Eye (tissue), 1 donor: Measurements from ENCODE around the gene COL15A1.
"Not testable (repeated sequence)": the region's sequence is repeated elsewhere in the genome, so short reads cannot be mapped to it uniquely, and the experiment has no call there.

Experiments used
- DNase-seq: peaks from one replicate; pipeline ENCODE4 v3.0.0-alpha.2; 2015

The COL15A1 gene

DNA sequence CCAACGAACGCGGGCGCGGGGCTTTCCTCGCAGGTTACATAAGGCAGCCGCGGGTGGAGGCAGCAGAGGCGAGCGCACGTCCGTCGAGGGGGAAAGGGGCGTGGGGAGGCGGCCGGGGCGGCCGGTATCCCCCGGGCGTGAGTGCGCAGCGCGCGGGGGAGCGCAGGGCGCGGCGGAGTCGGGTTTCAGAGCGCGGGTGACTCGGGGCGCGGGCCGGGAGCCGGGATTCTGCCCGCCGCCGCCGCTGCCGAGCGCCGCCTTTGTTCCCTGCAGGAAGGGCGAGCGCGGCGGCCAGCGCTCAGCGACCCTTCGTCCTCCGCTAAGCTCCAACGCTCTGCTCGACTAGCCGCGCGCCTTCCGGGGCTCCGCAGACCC lies at the start of gene COL15A1:
Gene COL15A1 (plus strand): TSS at position 226 of the 375 bp plus-strand sequence. CDS start 155 bp downstream, outside the sequence.
- no peak for DNase-seq

DNA sequence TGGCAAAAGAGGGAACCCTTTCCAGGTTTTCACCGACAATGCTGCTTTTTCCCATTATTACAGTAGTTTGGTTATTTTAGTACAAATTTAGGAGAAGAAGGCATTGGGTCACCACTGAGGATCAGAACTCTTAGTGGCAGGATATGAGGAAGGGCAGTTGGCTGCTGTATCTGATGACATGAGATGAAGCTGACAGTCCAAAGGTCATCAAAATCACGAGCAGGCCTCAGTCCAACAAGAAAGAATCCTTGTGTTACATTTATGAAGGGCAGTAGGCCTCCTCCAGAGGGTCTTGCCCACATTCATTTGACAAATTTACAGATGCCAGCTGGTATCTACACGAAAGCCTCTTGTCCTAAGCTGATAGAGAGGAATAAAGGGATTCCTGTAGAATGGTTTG lies 49.5 kb upstream of the COL15A1 start:
- no peak for DNase-seq

DNA sequence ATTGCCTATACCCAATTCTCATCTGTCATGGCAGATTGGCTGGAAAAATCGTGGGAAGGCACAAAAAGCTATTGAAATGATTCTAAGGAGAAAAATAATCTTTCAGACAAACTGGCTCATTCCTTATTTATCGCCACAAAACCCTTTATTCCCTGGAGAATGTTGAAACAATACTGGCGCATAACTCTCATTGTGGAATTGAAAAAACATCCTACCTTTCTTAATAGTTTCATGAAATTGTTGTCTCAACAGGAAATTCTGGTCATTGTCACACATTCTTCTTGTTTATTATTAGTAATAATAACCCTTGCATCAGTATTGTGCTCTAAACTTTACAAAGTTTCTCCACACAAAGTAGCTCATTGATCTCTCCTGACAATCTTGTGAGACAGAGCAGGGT lies 48.9 kb upstream of the COL15A1 start:
- DNase-seq, result no peak

DNA sequence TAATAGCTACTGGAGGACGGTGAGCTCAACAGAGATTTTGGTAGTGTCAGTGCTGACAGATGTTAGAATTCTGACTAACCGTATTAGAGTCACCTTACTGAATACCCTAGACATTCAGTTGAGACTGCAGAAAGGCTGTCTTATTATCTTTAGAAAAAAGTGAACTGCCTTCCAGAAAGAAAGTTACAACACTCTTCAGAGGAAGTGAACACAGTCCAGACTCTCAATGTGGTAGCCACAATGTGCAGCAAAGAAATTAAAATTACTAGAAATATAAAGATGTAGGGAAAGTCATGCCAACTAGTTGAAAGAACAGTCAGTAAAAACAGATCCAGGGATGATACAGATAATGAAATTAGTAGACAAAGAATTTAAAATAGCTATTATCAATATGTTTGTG lies 47.1 kb upstream of the COL15A1 start:
- DNase-seq, result no peak

DNA sequence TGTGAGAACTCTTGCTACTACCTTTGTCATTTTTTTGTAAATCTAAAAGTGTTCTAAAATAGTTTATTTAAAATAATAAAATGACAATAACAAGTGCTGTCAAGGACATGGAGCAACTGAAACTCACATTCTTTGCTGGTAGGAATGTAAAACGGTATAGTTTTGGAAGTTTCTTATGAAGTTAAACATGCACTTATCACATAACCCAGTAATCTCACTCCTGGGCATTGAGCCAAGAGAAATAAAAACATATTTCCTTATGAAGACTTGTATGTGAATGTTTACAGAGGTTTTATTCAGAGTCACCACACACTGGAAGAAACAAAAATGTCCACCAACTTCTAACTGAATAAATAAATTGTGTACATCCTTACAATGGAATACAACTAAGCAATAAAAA lies 46.0 kb upstream of the COL15A1 start:
- no peak for DNase-seq

DNA sequence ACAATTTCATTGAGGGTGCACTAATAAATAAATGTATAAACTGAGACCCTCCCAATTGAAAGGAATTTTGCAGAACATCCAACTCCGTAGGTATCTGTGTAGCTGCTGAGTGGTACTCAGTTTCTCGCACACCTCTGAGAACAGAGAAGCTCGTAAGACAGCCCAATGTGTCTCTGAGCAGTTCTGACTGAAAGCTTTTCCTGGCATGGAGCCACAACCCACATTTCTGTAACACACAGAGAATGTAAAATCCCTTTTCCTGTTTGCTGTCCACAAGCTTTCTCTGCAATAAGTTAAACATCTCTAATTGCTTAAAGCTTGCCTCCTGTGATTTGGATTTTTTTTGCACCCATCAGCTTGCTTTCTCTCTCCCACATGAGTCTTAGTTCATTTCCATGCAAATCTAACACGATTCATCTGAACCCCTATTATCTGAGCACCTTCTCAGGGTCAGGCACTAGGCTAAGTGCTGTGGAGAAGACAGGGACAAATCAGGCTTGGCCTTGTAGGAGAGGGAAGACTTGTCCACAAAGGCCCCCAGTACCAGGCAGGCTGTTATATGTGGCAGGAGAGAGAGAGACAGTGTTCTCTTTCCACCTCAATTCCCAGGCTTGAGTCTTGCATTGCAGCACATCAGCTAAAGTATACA lies 44.2 kb upstream of the COL15A1 start:
- DNase-seq, result peak; percentile 67

DNA sequence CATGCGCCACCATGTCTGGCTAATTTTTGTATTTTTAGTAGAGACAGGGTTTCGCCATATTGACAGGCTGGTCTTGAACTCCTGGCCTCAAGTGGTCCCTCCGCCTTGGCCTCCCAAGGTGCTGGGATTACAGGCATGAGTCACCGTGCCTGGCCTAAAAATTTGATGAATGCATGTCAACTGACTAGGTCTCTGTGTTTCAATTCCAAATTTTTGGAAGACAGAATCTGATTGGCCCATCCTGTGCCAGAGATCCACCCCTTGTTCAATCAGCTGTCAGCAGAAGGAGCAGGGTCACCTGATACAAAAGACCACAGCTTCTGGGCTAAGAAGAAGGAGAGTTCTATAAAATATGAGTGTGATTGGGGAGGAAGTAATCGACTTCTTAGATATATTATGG lies 43.5 kb upstream of the COL15A1 start:
- DNase-seq, result no peak

DNA sequence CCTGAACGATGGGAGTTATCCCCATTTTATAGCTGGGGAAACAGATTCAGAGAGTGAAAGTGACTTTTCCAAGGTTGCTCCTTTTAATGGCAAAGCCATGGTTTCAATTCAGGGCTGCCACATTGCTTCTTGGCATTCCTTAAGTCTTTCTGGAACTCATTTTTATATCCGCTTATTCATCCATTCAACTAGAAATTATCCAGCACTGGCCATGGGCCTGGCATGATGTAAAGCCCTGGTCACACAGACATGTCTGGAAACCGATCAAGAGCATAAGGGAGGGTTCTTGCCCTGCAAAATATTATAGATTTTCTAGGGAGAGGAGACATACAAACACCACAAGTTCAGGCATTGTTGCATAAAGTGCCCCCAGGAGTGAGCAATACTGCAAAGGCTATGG lies 43.0 kb upstream of the COL15A1 start:
- DNase-seq, result no peak

DNA sequence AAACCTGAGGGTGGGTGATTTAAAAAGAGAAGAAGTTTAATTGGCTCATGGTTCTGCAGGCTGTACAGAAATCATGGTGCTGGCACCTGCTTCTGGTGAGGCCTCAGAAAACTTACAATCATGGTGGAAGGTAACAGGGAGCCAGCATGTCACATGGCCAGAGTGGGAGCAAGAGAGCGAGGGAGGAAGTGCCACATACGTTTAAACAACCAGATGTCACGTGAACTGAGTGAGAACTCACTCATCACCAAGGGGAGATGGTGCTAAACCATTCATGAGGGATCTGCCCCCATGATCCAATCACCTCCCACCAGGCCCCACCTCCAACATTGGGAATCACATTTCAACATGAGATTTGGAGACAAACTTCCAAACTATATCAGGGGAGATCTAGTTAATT lies 41.9 kb upstream of the COL15A1 start:
- DNase-seq, result not testable (repeated sequence)

DNA sequence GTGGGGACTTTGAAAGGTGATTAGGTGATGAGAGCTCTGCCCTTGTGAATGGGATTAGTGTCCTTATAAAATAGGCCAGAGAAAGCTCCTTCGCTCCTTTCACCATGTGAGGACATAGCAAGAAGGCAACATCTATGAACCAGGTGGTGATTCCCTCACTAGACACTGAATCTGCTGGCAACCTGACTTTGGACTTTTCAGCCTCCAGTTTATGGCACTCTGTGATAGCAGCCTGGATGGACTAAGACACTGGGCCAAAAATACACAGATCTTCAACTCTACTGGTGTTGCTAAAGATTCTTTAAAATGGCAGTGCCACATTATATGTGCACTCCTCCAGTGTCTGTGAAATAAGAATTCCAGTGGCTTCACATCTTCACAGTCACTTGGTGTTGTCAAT lies 41.2 kb upstream of the COL15A1 start:
- DNase-seq, result no peak

DNA sequence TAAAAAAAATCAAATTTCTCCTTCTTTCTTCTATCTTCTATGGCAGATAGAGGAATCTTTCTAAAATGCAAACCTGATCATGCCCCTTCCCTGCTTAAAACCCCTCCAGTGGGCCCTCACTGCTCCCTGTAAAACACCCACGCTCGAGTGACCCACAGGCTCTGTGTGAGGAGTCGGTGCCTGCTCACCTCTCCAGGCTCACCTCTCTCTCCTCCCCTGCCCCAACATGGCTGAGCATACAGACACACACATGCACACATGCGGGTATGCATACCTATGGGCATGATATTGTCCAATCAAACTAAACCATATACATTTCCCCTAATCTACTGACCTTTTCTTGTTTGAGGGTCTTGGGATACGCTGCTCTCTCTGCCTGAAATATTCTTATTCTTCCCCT lies 40.8 kb upstream of the COL15A1 start:
- no peak for DNase-seq

DNA sequence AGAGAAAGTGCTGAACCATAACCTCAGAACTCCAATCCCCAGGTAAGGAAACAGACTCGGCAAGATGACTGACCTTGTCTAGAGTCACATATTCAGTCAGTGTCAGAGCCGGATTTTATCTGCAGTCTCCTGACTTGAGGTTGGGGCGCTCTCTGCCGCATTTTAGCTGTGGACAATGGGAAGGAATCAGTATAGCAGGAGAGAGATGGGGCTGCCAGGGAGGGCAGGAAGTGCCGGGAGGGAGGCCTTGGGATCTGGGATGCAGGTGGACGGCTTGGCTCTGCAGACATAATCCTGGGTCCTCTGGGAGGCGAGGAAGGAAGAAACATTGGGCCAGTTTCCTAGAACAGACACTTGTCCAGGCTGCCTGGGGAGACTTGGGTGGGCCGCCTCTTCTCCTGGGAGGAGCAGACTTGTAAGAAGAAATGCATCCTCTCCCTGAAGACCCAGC lies 39.7 kb upstream of the COL15A1 start:
- DNase-seq, result no peak

DNA sequence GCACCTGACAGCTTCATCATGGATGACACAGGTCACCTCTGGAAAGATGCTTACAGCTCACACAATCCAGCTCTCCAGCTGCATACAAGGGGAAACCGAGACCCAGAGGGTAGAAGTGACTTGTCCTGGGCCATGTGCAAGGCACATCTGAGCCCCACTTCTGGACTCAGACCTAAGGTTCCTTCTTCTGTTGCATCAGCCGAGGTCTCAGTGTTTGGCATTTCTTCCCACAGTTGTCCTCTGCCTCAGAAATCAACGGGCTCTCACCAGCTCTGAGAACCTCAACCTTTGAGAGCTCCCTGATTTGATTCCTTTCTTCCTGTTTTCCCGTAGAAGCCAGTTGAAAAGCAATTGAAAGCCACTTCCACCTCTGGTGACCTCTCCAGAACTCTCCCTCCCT lies 38.7 kb upstream of the COL15A1 start:
- no peak for DNase-seq

DNA sequence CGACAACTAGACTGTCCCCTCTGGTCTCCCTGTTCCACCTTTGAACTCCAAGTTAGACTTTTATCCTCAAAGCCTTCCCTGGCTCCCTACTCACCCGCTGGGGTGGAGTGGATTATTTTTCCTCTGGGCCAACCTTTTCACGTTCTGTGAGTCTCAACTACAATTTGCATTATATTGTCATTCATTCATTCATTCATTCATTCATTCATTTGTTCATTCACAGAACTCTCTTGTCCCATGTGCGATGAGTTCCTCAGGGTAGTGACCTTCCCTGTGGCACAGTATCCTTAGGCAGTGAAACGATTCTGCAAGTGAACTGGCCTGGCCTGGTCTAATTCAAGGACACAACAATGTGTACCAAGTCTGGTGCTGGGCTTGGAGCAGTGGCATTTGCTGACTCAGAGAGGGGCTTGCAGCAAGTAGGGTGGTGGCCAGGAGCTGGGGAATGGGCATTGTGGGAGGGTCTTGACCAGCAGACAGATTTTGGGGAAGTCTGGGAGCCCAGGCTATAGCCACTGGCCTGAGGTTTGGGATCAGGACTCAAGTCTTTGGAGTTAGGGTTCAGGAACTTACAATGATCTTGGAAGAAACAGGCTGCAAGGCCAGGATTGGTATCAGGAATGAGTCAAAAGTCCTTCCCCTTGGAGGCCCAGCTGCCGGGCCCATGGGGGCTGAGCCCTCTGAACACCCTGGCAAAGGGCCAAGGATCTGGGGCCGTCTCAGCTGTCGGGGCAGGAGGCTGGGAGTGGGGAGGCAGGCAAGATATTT lies 37.2 kb upstream of the COL15A1 start:
- no peak for DNase-seq

DNA sequence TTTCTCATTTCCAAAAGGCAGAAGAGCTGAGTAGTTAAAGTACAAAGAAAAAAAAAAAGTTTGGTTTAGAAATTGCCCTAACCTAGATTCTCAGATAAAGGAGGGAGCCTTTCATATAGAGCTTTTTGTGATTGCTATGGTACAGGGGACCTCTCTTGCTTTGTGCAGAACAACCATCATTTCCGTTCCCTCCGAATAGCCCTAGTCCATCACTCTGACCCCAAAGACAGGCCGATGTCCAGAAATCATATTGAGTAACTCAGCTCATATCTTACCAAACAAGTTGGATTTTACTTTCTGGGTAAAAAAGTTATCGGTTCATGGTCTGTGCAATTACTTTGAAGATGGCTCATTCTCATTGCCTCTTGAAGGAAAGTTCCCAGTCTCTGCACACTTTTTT lies 36.7 kb upstream of the COL15A1 start:
- DNase-seq, result no peak

DNA sequence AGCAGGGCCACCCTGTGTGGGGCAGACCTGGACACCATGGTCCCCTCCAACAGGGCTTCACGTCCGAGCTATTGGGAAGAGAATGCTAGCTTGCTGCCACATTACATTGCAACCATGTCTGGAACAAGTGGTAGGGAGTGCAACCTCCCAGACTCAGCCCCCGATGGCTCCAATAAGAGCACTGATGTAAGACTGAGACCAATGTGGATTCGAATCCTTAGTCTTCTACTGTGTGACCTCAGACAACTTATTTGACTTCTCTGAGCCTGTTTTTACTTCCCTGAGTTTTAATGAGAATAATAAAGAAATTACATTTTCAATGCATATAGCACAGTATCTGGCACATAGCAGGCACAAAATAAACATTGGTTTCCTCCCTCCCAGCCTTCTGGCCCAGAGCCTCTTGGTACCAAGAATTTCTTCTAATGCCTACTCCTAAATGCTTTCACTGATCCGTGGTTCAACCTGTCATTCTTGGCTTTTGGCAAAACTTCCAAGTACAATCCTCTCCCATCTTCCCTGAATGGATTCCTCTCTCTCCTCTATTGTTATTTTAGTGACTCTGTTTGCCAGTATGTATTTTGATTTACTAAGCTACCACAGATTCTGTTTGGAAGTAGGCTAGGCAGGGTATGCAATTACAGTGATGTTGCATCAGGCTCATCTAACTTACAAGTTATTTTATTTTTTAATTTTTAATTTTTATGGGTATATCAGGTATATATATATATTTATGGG lies 34.6 kb upstream of the COL15A1 start:
- no peak for DNase-seq

DNA sequence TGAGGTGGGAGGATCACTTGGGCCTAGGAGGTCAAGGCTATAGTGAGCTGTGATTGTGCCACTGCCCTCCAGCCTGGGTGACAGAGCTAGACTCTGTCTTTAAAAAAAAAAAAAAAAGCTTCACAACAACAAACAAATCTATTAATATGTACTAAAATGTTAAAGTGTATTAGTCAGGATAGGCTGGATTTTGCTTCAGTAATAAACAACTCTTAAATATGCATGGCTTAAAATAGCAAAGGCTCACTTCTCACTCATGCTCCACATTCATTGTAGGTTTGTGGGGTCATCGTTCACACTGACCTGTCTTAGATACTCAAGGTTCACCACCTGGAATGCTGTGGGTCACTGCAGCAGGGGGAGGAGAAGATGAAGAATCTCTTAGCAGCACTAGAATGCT lies 33.8 kb upstream of the COL15A1 start:
- DNase-seq, result no peak

DNA sequence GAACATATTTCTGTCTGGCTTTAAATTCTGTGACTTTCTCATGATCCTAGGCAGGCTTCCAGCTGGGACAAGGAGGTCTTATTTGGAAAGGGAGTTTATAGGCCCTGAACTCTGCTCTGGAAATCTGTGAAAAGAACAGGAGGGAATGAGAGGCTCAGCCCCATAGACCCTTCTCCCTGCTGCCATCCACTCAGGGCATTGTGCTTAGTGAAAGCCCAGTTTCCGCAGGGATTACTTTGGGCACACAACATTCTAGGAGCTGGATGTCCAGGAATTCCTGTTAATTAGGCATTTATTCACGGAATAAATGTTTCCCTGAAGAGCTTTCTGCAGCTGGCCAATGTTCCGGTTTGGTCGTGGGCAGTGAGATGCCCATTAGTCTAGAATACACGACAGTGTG lies 32.7 kb upstream of the COL15A1 start:
- no peak for DNase-seq

DNA sequence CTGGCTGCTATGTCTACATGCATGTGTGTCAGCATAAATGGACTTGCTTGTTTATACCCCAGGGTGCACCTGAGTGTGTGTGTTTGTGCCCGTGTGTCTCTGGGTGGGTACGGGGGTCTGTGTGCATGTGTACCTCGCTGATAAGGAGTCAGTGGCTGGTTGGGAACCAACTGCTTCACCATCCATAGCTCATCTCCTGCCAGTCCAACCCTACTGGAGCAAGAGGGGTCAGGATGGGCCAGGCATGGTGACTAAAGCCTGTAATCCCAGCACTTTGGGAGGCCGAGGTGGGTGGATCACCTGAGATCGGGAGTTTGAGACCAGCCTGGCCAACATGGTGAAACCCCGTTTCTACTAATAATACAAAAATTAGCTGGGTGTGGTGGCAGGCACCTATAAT lies 32.0 kb upstream of the COL15A1 start:
- not testable (repeated sequence) for DNase-seq

DNA sequence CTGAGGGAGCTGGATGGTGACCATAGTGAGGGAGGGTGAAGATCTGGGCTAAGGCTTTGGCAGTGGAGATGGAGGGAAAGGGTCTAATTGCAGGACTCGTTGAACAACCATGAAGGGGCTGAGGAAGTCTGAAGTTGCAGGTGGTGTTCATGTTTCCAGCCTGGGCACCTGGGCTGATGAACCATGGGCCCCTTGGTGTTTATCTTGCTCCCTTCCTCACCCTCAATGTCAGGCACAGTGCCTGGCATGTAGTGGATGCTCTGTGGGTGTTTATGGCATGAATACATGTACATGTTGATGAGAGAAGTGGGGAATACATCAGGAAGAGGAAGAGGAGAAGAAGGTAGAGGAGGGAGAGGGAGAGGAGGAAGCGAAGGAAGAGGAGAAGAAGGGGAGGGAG lies 31.3 kb upstream of the COL15A1 start:
- no peak for DNase-seq

DNA sequence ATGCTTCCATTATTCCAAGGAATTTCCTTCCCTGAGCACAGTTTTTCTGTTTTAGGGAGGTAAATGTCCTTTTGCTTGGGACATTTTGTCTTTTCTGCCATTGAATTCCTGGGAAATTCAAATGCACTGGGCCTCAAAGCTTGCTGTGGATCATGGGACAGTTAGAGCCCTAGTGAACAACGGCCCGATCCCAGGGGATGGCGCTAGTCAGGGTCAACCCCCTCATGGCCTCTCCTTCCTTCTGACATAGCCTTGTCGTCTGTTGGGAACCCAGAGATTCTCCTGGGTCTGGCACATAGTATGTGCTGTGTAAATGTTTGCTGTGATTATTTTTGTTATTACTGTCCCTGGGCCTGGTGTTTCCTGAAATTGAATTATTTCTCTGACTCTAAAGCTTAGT lies 30.7 kb upstream of the COL15A1 start:
- no peak for DNase-seq

DNA sequence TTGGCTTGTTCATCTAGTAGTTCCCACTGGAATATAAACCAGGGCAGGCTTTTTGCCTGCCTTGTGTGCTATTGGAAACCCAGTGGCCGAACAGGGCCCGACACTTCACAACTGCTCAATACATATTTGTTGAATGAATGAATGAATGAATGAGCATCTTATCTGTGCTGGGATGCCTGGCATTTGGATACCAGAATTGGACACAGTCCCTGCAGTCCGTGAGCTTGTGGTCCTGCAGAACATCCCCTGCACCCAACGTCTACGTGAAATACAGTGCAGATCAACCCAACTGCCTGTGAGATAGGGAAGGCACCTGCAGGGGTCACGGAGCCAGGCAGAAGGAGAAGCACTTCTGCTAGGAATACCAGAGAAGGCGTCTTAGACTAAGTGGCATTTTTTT lies 30.0 kb upstream of the COL15A1 start:
- DNase-seq, result no peak

DNA sequence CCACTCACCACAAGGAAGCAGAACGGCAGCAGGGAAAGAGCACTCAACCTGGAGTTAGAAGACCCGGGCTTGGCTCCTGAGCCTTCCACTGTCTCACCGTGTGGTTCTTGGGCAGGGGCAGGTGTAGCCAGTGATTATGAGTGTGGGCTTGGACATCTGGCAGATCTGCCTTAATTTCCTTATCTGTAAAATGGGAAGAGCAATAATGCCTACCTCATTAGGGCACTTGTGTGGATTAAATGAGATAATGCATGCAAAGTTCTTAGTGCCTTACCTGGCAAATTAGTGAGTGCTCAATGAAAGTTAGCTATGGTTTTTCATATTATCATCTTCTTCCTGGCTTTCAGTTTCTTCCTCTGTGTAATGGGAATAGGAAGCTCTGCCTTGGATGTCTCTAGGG lies 28.1 kb upstream of the COL15A1 start:
- no peak for DNase-seq

DNA sequence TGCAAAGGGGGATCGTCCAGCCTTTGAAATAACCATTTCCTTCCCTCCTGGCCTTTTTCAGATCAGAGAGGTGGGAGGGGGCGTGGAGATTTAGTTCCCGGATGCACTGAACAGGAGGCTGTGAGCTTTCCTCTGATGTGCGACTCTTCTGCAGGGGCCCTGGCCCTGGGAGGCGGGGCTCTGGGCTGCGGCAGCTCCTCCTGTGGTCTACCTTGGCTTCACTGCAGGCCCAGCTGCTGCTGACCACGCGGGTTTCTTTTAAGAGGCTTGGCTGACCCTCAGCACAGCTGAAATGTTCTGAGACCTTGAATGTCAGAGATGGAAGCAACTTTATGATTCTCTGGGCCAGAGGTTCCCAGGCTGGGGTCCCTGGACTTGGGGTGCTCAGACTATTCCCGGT lies 27.0 kb upstream of the COL15A1 start:
- DNase-seq, result no peak
